HG03095 (cell line): ENCODE measurements around the gene HYDIN.
"Not testable (repeated sequence)": the region's sequence is repeated elsewhere in the genome, so short reads cannot be mapped to it uniquely, and the experiment has no call there.

Experiments
- ATAC-seq: cut with Tn5 transposase; IDR thresholded peaks from one replicate; pipeline ENCODE4 v1.9.1; 2021; ENCODE audit warnings: moderate library complexity; ENCODE audit not compliant: unreplicated experiment

Gene HYDIN

GRCh38 chr16:71143246-71143645, 87.3 kb downstream of the HYDIN start:
- not testable (repeated sequence) for ATAC-seq

GRCh38 chr16:71110565-71110964, 120.0 kb downstream of the HYDIN start:
- not testable (repeated sequence) for ATAC-seq

GRCh38 chr16:71109656-71110208, 120.8 kb downstream of the HYDIN start:
- ATAC-seq, result not testable (repeated sequence)

- not testable (repeated sequence) for ATAC-seq
These were observed 124.6 kb downstream of the HYDIN start for GRCh38 chr16:71105881-71106280.

GRCh38 chr16:71083573-71083972, 146.9 kb downstream of the HYDIN start:
- not testable (repeated sequence) for ATAC-seq

GRCh38 chr16:71080777-71081176, 149.7 kb downstream of the HYDIN start:
- not testable (repeated sequence) for ATAC-seq

- not testable (repeated sequence) for ATAC-seq
These were observed 150.3 kb downstream of the HYDIN start for GRCh38 chr16:71080262-71080661.

- ATAC-seq, result not testable (repeated sequence)
These were observed 159.9 kb downstream of the HYDIN start for GRCh38 chr16:71070651-71071050.

- ATAC-seq, result not testable (repeated sequence)
These were observed 160.7 kb downstream of the HYDIN start for GRCh38 chr16:71069842-71070241.

- not testable (repeated sequence) for ATAC-seq
These were observed 176.5 kb downstream of the HYDIN start for GRCh38 chr16:71053897-71054609.

- not testable (repeated sequence) for ATAC-seq
These were observed 180.2 kb downstream of the HYDIN start for GRCh38 chr16:71050307-71050706.

GRCh38 chr16:71039368-71040111, 191.0 kb downstream of the HYDIN start:
- not testable (repeated sequence) for ATAC-seq

GRCh38 chr16:71038421-71038820, 192.1 kb downstream of the HYDIN start:
- ATAC-seq, result not testable (repeated sequence)

- ATAC-seq, result not testable (repeated sequence)
These were observed 192.5 kb downstream of the HYDIN start for GRCh38 chr16:71037987-71038386.

- not testable (repeated sequence) for ATAC-seq
These were observed 202.3 kb downstream of the HYDIN start for GRCh38 chr16:71028032-71028727.

- ATAC-seq, result not testable (repeated sequence)
These were observed 203.0 kb downstream of the HYDIN start for GRCh38 chr16:71027511-71027910.

GRCh38 chr16:71023851-71024439, 206.6 kb downstream of the HYDIN start:
- ATAC-seq, result not testable (repeated sequence)

- not testable (repeated sequence) for ATAC-seq
These were observed 208.5 kb downstream of the HYDIN start for GRCh38 chr16:71021961-71022537.

GRCh38 chr16:71019067-71019682, 211.3 kb downstream of the HYDIN start:
- ATAC-seq, result not testable (repeated sequence)

GRCh38 chr16:71015419-71015818, 215.1 kb downstream of the HYDIN start:
- ATAC-seq, result not testable (repeated sequence)
